Measurements from ENCODE around the gene KCNAB1. TPM values are rescaled to one million over a fixed set of nuclear protein-coding genes. Genes with fewer than 3 reads are reported as not detected.
"Not testable (repeated sequence)": the region's sequence is repeated elsewhere in the genome, so short reads cannot be mapped to it uniquely, and the experiment has no call there.

KCNAB1 gene
- polyA plus RNA-seq, 1 donor from 2014 or later = 0.26 TPM

- H3K27me3 Mint-ChIP-seq = peaks cover 14% of the 10 kb centered on the region
- not testable (repeated sequence) for H3K4me3 Mint-ChIP-seq, H3K4me1 Mint-ChIP-seq, H3K9me3 Mint-ChIP-seq, H3K27ac Mint-ChIP-seq, H3K36me3 Mint-ChIP-seq
Observed at GRCh38 chr3:156284637-156285036, 164.3 kb downstream of the KCNAB1 start.

GRCh38 chr3:156285626-156286025 is 165.2 kb downstream of the KCNAB1 start:
- Mint-ChIP-seq H3K4me3 (no peak overlapping the region), H3K36me3 (peaks cover 2% of the 10 kb centered on the region), H3K27me3 (peaks cover 23% of the 10 kb centered on the region), H3K4me1 (no peaks in the 10 kb centered on the region), H3K27ac (no peak overlapping the region), H3K9me3 (peaks cover 0 to 4% (median 2%) of the 10 kb centered on the region in 3 donors)

- H3K9me3 Mint-ChIP-seq = peaks cover 0 to 2% (median 1%) of the 10 kb centered on the region in 3 donors
- peaks cover 2% of the 10 kb centered on the region for H3K36me3 Mint-ChIP-seq
- H3K27me3 Mint-ChIP-seq = peaks cover 48% of the 10 kb centered on the region
- no peak overlapping the region for H3K4me3 Mint-ChIP-seq
- H3K27ac Mint-ChIP-seq = peak overlapping the region in 1 of 3 donors; percentile 3
- peaks cover 0 to 8% (median 0%) of the 10 kb centered on the region in 3 donors for H3K4me1 Mint-ChIP-seq
Observed at GRCh38 chr3:156290924-156291271, 170.5 kb downstream of the KCNAB1 start.

DNA sequence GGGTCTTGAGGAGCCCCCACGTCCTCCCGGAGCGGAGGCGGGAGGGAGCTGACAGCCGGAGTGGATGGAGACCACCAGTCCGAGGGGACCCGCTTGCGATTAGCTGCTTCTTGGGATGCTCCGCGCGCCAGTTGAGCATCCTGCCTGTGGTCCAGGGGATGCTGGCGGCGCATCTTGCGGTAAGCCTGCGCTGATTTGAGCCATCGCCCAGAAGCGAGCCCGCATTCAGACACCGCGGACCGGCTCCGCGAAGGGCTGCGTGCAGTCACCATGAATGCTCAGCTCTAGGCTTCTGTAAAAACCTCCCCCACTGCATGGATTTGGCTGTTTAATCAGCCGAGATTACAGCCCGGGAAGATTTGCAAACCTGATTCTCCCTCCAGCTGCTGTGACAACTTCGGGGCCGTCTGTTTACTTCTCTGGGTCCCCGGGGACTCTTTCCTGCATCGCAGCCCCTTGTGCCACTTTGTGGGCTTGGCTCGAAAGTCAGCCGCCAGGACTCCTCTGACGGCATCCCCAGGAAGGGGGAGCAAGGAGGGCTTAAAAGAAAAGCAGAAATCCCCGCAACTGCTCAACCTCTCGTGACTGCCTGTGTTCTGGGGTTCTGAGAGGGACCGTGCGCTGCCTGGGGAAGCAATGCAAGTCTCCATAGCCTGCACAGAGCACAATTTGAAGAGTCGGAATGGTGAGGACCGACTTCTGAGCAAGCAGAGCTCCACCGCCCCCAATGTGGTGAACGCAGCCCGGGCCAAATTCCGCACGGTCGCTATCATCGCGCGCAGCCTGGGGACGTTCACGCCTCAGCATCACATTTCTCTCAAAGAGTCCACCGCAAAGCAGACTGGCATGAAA is 171.1 kb downstream of the KCNAB1 start:
- Mint-ChIP-seq H3K4me1 (peaks cover 0 to 8% (median 0%) of the 10 kb centered on the region in 3 donors), H3K4me3 (peak overlapping the region in 2 of 4 donors; percentile 14 to 23), H3K27me3 (peaks cover 49% of the 10 kb centered on the region), H3K27ac (no peak overlapping the region), H3K36me3 (peaks cover 2% of the 10 kb centered on the region), H3K9me3 (peaks cover 0 to 2% (median 1%) of the 10 kb centered on the region in 3 donors)

DNA sequence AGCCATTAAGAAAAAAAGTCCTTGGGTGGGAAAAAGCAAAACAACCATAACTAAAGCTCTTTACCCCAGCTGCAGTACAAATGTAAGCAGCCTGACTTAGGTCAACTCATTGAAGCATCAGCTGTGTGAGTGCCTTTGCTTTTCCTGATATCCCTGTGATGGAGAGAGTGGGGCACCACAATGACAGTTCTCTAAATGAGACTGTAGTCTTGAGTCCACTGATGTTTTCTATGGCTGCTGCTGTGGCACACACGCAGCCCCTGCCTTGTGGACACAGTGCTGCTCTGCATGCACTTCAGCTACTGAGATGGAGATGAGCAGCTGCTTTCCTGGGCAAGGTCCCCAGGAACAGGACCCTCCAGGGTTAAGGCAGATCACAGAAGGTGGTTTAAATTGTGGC is 173.2 kb downstream of the KCNAB1 start:
- H3K27ac Mint-ChIP-seq = no peak overlapping the region
- H3K4me3 Mint-ChIP-seq = no peak overlapping the region
- H3K4me1 Mint-ChIP-seq = peaks cover 0 to 8% (median 0%) of the 10 kb centered on the region in 3 donors
- peaks cover 4% of the 10 kb centered on the region for H3K36me3 Mint-ChIP-seq
- H3K27me3 Mint-ChIP-seq = peaks cover 48% of the 10 kb centered on the region
- no peaks in the 10 kb centered on the region for H3K9me3 Mint-ChIP-seq

GRCh38 chr3:156297582-156297981 is 177.2 kb downstream of the KCNAB1 start:
- H3K36me3 Mint-ChIP-seq = peaks cover 2% of the 10 kb centered on the region
- no peak overlapping the region for H3K4me3 Mint-ChIP-seq
- H3K27ac Mint-ChIP-seq = no peak overlapping the region
- no peaks in the 10 kb centered on the region for H3K9me3 Mint-ChIP-seq
- no peaks in the 10 kb centered on the region for H3K4me1 Mint-ChIP-seq
- H3K27me3 Mint-ChIP-seq = peaks cover 15% of the 10 kb centered on the region

DNA sequence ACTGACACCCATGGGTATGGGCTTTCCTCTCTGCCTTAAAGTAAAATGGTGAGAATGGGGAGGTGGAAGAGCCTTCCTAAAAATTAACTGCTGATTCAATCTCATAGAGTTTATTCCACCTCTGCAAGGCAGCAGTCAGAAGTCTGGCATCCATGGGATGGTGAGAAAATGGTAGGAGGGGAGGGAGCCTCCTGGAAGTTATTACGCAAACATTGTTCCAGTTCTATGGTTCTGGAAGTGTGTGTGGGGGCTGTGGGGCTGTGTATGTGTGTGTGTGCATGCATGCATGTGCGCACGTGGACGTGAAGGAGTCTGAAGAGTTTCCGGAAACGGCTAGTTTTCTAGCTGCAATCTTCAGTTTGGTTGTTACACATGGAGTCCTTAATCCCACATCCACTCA is 177.6 kb downstream of the KCNAB1 start:
- peaks cover 11% of the 10 kb centered on the region for H3K27me3 Mint-ChIP-seq
- no peak overlapping the region for H3K27ac Mint-ChIP-seq
- H3K9me3 Mint-ChIP-seq = no peaks in the 10 kb centered on the region

DNA sequence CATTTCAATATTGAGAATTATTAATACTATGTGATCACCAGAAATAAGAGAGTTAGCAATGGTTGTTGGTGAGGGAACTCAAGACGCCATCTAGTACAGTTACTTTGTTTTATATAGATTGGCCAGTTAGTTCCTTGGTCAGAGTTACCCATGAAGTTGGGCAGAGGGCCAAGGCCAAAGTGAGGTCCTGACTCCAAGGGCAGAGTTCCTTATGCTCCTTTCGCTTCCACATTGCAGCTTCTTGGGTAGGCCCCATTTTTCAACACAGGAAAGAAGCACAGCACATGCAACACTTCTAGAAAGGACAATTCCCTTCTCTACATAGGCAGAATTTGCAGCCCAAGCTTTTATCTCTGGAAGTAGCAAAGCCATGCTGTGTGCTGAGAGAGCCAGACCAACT is 178.6 kb downstream of the KCNAB1 start:
- no peak overlapping the region for H3K27ac Mint-ChIP-seq
- no peak overlapping the region for H3K4me3 Mint-ChIP-seq
- no peaks in the 10 kb centered on the region for H3K9me3 Mint-ChIP-seq
- no peaks in the 10 kb centered on the region for H3K4me1 Mint-ChIP-seq
- H3K36me3 Mint-ChIP-seq = peaks cover 2% of the 10 kb centered on the region
- peaks cover 4% of the 10 kb centered on the region for H3K27me3 Mint-ChIP-seq

More for the DNA sequence above, 177.6 kb downstream of the KCNAB1 start:
- Mint-ChIP-seq H3K4me1 (no peaks in the 10 kb centered on the region), H3K36me3 (peaks cover 2% of the 10 kb centered on the region), H3K4me3 (no peak overlapping the region)

GRCh38 chr3:156299569-156299968 is 179.2 kb downstream of the KCNAB1 start:
- no peak overlapping the region for H3K27ac Mint-ChIP-seq
- H3K9me3 Mint-ChIP-seq = no peaks in the 10 kb centered on the region
- H3K4me3 Mint-ChIP-seq = no peak overlapping the region
- H3K4me1 Mint-ChIP-seq = no peaks in the 10 kb centered on the region
- peaks cover 2% of the 10 kb centered on the region for H3K36me3 Mint-ChIP-seq
- peaks cover 4% of the 10 kb centered on the region for H3K27me3 Mint-ChIP-seq

DNA sequence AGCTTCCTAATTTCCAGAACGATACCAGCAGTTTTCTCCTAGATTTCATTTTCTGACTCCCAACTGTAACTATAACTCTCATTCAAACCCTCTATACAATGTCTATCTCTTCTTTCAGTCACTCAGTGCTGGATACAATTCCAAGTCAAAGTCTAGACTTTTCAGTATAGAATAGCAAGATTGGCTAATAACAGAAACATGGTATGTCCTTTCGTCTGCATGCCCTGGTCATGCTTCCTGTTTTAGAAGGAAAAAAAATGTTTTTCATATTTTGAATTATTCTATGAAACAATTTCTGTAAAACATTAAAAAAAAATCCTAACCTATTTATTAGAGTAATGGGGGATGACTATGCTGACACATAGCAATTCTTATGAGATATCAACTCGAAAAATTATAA is 180.0 kb downstream of the KCNAB1 start:
- no peaks in the 10 kb centered on the region for H3K4me1 Mint-ChIP-seq
- H3K36me3 Mint-ChIP-seq = peaks cover 2% of the 10 kb centered on the region
- H3K4me3 Mint-ChIP-seq = no peak overlapping the region
- H3K27ac Mint-ChIP-seq = no peak overlapping the region
- no peaks in the 10 kb centered on the region for H3K9me3 Mint-ChIP-seq
- peaks cover 4% of the 10 kb centered on the region for H3K27me3 Mint-ChIP-seq

DNA sequence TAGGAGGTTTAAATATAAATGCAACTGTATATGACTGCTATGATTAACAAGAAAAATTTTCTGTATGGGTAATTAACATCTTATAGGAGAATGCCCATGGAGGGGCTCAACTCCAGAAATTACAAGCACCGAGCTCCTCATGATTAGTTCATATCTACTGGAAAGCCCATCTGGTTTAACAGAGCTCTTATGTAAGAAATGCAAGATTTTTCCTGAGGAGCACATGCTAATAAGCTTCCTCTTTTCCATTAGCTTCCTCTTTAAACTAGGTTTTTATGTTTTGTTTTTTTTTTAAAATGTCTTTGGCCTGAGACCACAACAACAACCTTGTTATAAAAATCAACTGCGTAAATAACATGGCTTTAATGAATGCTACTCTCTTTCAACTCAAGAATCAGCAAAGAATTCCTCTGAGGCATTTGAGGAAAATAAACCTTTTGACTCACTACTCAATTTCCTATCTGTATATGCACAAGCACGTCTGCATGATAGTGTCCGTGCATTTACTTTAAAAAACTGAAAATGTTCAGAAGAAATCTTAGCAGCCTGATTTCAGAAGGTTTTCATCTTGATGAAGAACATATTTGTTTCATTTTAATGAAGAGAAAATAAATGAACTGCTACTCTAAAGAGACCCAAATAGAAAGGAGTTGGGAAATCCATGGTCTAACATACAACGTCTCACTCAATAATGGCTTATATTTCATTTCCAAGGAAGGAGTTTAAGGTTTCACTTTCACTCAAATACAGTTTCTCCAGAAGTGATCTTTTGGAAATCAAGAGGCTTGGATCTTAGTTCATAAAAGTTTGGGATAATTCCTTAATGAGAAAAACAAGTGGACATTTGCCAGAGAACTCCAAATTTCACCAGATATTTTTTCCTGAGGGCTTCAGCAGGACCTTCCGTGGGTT is 180.8 kb downstream of the KCNAB1 start:
- Mint-ChIP-seq H3K27ac (no peak overlapping the region), H3K4me1 (no peaks in the 10 kb centered on the region), H3K27me3 (peaks cover 2% of the 10 kb centered on the region), H3K4me3 (no peak overlapping the region), H3K9me3 (no peaks in the 10 kb centered on the region), H3K36me3 (peaks cover 2% of the 10 kb centered on the region)

DNA sequence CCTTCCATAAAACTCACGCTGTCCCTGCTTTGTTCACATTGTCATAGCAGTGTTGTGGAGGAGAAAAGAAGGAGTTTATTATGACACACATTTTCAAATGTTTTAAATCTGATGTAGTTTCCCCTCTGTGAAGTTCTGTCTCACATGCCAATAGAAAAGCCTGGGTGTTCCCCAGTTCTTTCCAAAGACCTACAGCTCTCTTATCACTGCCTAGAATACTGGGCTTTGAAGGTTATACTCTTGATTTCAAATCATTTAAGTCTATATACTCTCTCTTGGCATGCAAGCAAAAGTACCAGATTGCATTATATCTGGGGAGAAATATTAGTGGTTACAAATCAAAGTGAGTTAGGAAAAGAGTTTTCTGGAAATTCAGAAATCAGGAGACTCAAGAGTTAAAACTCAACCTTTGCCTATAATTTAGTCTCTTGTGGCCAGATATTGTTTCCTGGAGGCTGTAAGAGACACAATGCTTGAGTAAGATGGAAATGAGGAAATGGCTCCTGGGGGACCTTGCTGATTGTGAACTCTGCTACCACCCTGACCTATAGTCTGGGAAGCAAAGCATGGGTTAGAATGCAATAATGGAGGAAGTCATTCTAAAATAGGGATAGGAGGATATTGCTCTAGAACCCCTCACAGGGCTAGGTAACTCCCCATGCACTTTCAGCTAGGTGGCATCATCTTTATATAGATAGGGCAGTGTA is 182.8 kb downstream of the KCNAB1 start:
- H3K9me3 Mint-ChIP-seq = no peaks in the 10 kb centered on the region
- H3K27ac Mint-ChIP-seq = no peak overlapping the region
- H3K27me3 Mint-ChIP-seq = peaks cover 2% of the 10 kb centered on the region
- H3K36me3 Mint-ChIP-seq = no peaks in the 10 kb centered on the region
- H3K4me1 Mint-ChIP-seq = no peaks in the 10 kb centered on the region
- H3K4me3 Mint-ChIP-seq = no peak overlapping the region

DNA sequence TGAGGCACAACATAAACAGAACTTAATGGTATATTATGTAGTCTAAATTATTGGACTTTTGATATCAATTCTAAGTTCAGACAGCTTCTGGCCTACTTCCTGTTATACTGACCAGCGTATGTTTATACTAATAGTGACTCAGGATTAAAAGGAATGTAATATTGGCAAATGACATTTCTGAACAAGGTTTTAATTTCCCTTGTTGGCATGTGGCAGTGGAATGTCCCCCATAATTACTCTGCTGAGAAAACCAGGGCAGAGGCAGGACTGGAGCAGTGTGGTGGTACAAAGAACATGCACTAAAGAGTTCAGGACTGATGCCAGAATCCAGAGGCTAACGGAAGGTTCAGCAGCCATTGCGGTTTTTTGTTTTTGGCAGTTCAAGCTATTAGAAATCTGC is 184.0 kb downstream of the KCNAB1 start:
- no peaks in the 10 kb centered on the region for H3K9me3 Mint-ChIP-seq
- H3K27ac Mint-ChIP-seq = no peak overlapping the region
- no peak overlapping the region for H3K4me3 Mint-ChIP-seq
- H3K4me1 Mint-ChIP-seq = no peaks in the 10 kb centered on the region
- no peaks in the 10 kb centered on the region for H3K36me3 Mint-ChIP-seq
- peaks cover 2% of the 10 kb centered on the region for H3K27me3 Mint-ChIP-seq

- Mint-ChIP-seq H3K4me1 (no peaks in the 10 kb centered on the region), H3K9me3 (no peaks in the 10 kb centered on the region), H3K27ac (no peak overlapping the region), H3K4me3 (no peak overlapping the region), H3K27me3 (peaks cover 2% of the 10 kb centered on the region), H3K36me3 (no peaks in the 10 kb centered on the region)
Observed at GRCh38 chr3:156305672-156306071, 185.3 kb downstream of the KCNAB1 start.

GRCh38 chr3:156307704-156308103 is 187.3 kb downstream of the KCNAB1 start:
- H3K27ac Mint-ChIP-seq = no peak overlapping the region
- H3K36me3 Mint-ChIP-seq = no peaks in the 10 kb centered on the region
- no peaks in the 10 kb centered on the region for H3K4me1 Mint-ChIP-seq
- peaks cover 4% of the 10 kb centered on the region for H3K27me3 Mint-ChIP-seq
- H3K4me3 Mint-ChIP-seq = no peak overlapping the region
- H3K9me3 Mint-ChIP-seq = no peaks in the 10 kb centered on the region

Data from IgD-negative memory B cell (primary cell).